ENCODE data around the gene JAK1.

The JAK1 gene

GRCh38 chr1:64836802-64837201 lies 129.5 kb downstream of the JAK1 start:
- in situ Hi-C loops (cut with HindIII; ENCODE audit: low sequenced_read_pairs) = no loop called here
- H3K4me3 ChIP-seq (ENCODE audit: low read depth, low read length) = no peak overlapping the region
- DNase-seq (ENCODE audit: low read depth, low spot score) = no peak
- TF ChIP-seq, protein P1, sequence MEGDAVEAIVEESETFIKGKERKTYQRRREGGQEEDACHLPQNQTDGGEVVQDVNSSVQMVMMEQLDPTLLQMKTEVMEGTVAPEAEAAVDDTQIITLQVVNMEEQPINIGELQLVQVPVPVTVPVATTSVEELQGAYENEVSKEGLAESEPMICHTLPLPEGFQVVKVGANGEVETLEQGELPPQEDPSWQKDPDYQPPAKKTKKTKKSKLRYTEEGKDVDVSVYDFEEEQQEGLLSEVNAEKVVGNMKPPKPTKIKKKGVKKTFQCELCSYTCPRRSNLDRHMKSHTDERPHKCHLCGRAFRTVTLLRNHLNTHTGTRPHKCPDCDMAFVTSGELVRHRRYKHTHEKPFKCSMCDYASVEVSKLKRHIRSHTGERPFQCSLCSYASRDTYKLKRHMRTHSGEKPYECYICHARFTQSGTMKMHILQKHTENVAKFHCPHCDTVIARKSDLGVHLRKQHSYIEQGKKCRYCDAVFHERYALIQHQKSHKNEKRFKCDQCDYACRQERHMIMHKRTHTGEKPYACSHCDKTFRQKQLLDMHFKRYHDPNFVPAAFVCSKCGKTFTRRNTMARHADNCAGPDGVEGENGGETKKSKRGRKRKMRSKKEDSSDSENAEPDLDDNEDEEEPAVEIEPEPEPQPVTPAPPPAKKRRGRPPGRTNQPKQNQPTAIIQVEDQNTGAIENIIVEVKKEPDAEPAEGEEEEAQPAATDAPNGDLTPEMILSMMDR (IDR thresholded peaks at IDR 0.05; ENCODE audit: low read depth, low read length) = no peak

DNA sequence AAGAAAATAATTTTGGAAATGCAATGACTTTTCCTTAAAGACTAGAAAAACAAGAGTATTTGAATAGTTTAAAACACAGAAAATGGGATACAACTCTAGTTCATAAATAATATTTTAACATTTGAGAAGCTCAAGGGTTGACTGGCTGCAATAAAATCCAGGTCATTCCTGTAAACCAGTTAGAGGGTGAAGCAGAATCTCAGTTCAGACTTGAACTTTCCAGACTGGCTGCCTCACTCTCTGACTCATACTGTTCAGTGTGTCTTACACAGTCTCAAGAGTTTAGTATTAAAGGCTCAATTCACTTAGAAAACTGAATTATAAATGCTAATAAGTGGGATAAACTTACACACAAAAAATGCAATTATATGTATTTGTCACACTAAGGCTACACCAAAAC lies 131.6 kb downstream of the JAK1 start:
- no peak overlapping the region for H3K4me3 ChIP-seq (ENCODE audit: low read depth, low read length)
- in situ Hi-C loops (cut with HindIII; ENCODE audit: low sequenced_read_pairs) = no loop called here
- peak; percentile 70 for DNase-seq (ENCODE audit: low read depth, low spot score)
- TF ChIP-seq, protein P1 (IDR thresholded peaks at IDR 0.05; ENCODE audit: low read depth, low read length) = no peak

GRCh38 chr1:64830030-64830651 lies 136.2 kb downstream of the JAK1 start:
- TF ChIP-seq, protein P1 (IDR thresholded peaks at IDR 0.05; ENCODE audit: low read depth, low read length) = no peak
- DNase-seq (ENCODE audit: low read depth, low spot score) = no peak
- H3K4me3 ChIP-seq (ENCODE audit: low read depth, low read length) = no peak overlapping the region
- in situ Hi-C loops (cut with HindIII; ENCODE audit: low sequenced_read_pairs) = no loop called here

DNA sequence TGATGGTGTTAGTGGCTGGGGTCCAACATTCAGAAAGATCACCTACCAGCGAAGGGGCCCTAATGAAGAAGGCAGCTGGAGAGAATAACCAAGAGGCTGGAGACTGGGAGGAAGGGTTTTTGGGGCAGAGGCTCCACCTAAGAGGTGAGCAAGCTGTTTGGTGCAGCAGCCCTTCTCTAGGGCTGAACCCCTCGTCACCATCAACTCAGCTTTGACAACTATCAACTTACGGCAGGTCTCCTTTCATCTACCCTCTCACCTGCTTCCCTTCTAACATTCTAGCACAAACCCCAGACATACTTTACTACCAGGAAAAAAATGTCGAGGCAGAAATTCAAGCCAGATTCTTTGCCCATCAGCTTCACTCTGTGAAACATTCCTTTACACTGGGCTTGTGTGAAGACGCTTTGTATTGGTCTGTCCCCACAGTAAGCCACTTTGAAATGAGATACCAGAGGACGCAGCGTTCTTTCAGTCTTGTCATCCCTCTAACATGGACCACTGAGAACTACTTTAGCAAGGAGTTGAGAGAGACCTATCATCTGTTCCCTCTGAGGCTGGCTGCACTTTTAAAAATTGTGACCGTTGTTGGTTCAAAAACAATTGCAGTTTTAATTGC lies 136.8 kb downstream of the JAK1 start:
- in situ Hi-C loops (cut with HindIII; ENCODE audit: low sequenced_read_pairs) = no loop called here
- no peak for DNase-seq (ENCODE audit: low read depth, low spot score)
- no peak overlapping the region for H3K4me3 ChIP-seq (ENCODE audit: low read depth, low read length)
- TF ChIP-seq, protein P1 (IDR thresholded peaks at IDR 0.05; ENCODE audit: low read depth, low read length) = no peak

GRCh38 chr1:64828829-64829228 lies 137.5 kb downstream of the JAK1 start:
- in situ Hi-C loops (cut with HindIII; ENCODE audit: low sequenced_read_pairs) = no loop called here
- TF ChIP-seq, protein P1 (IDR thresholded peaks at IDR 0.05; ENCODE audit: low read depth, low read length) = no peak
- DNase-seq (ENCODE audit: low read depth, low spot score) = no peak
- no peak overlapping the region for H3K4me3 ChIP-seq (ENCODE audit: low read depth, low read length)

DNA sequence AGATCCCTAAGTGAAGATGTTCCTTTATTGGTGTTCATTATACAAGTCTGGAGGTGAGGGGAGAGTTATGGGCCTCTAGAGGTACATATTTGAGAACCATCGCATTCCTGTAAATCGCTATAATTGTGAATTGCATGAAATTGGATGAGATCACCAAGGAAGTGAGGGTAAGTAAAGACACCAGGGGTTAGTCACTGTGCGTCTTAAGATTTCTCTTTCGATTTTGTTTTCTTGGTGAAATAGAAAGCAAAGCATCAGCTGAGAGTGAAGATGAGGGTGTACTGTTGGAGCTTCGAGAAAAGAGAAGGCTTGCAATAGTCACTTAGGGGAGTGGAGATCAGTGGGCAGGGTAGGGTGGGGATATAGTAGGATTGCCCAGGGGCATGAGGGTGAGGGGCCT lies 139.4 kb downstream of the JAK1 start:
- TF ChIP-seq, protein P1 (IDR thresholded peaks at IDR 0.05; ENCODE audit: low read depth, low read length) = no peak
- no peak overlapping the region for H3K4me3 ChIP-seq (ENCODE audit: low read depth, low read length)
- DNase-seq (ENCODE audit: low read depth, low spot score) = no peak
- in situ Hi-C loops (cut with HindIII; ENCODE audit: low sequenced_read_pairs) = no loop called here
